T-helper 1 cell (primary cell): ENCODE data around the gene JUND.

ENCODE experiments used
- DNase-seq, 5 donors: peaks; one replicate each; pipeline ENCODE4 v3.0.0-alpha.2; 2012 to 2020

JUND gene

DNA sequence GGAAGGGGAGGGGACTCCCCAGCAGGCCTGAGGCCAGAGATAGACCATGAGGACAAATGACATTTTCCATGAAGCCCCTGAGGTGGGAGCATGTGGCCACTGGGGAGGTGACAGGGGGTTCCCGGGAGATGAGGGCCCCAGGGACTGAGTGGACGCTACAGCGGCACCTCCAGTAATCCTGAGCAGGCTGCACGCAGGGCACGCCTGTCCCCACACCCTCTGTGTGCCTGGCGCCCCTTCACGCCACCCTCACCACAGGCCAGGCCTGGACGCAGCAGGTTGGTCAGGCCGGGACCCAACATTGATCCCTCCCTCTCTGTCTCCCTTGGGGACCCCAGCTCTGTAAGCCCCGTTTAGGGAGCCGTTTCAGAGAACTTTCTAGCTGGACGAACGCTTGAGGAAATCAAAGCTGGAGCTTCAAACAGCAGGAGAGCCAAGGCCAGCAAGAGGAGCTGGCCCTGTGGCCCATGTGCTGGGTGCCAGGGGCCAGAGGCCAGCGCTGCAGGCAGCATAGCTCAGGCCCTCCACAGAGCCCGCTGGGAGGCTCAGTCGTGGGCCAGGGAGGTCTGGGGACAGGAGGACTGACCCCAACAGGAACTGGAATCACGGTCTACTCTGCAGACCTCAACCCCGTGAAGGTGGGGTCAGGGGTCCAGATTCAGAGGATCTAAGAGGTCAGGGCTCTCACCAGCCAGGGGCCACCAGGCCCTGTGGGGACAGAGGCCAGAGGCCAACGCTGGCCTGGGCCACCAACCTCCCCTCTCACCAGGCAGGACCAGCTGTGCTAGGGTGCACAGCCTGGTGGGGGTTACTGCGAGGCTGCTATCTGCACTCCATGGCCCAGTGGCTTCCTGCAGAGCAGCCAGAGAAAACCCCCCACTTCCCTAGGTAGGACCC, 26.9 kb upstream of the JUND start:
- no peak for DNase-seq

DNA sequence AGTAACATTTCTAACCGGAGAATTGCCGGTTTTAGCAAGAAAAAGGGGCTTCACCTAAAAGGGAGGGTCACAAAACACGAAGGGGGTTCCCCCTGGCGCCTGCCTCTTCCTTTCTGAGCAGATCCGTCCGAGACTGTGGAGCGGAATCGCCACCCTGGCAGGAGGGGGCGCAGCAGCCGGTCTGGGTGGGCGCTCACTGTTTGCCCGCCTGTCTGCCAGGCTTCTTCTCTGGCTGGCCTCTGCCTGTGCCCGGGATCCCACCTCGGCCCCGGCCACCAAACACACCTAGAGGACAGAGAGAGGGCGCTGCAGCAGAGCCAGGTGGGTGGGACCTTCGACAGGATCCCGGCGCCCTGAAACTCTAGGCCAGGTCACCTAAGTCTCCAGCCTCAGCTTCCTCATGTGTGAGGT, 25.9 kb upstream of the JUND start:
- DNase-seq, result no peak

DNA sequence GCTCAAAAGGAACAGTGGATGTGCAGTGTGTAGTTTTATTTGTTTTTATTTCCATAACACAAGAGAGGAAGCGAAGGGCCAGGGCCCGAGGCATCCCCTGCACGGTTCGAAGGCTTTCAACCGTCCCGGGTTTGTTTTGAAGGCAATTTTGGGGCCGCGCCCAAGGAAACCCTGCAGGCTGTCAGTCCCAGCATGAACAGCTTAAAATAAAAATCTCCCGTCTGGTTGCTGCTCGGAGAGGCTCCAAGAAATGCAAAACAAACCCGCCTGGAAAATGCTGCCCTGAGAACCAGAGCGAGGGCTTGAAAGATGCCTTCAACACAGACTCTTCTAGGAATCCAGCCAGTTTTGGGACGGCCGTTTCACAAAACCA, 25.5 kb upstream of the JUND start:
- peak in 1 of 5 donors; percentile 43 for DNase-seq

DNA sequence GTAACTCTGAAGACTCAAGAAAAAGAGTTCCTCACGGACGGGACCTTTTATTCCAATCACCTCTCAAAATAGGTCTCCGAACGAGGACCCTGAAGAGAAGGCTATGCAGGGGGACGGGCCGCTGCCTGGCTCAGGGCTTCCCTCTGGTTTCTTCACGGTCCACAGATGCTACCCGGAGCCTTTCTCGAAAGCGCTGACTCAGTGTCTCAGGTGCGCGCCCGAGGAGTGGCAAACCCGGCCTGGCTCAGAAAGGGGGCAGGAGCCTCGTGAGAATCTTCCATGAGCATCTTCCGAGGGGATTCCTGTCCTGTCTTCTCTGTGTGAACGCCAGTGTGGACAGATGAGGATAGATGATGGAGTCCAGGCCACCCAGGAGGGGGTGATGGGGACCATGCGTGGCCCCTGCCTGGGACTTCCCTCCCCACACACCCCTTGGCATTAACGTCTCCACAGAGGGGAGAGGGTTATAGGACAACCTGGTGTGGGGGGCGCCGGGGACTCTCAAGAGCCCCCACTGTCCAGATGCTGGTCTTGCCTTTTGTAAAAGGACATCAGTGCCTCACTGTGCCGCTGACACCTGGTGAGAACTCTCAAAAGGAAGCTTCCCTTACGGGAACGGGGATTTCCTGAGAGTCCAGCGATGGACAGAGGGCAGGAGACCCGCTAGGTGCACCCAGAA, 24.9 kb upstream of the JUND start:
- DNase-seq, result no peak

DNA sequence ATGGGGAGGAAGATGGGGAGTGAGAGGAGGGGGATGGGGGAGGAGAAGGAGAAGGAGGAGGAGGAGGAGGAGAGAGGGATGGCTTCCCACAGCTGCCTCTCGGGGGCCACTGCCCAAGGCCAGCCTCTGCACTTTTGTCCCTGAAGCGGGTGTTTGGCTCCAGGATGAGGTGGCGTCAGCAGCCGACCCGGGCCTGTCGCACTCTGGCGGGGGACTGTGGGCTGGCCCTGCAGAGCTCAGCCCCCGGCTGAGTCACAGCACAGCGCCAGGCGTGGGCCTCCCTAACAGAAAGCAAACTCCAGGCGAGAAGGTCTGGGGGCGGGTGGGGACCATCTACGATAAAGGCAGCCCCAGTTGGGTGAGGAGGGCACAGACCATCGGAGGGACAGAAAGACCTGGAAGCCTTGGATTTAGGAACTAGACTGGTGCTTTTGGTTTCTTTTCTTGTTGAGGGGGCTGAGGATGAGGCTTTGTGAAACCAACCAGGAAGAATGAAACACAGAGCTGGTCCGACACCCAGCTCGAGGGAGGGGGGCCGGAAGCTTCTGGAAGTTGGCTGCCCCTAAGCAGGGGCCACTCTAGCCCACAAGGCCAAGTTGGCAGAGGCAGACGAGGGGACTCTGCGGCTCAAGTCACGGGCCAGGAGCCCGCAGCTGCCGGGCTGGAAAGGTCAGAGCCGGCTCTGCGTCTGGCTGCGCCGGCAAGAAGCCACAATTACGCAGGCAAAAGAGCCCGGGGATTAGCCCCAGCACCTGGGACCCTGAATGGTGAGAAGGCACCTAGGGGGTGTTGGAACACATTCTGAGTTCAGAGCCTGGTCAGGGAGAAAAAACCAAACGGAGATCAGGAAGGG, 23.3 kb upstream of the JUND start:
- DNase-seq, result peak; percentile 59 to 82 (median 68)

DNA sequence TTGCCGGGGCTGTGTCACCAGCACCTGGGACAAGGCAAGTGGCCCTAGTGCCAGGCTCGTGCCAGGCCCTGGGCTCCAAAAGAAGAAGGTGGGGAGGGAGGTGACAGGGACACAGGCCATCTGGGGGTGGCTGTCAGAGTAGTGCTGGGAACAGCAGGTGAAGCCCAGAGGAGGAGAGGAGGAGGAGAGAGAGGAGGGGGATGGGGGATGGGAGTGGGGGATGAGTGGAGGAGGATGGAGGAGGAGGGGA, 22.7 kb upstream of the JUND start:
- no peak for DNase-seq

DNA sequence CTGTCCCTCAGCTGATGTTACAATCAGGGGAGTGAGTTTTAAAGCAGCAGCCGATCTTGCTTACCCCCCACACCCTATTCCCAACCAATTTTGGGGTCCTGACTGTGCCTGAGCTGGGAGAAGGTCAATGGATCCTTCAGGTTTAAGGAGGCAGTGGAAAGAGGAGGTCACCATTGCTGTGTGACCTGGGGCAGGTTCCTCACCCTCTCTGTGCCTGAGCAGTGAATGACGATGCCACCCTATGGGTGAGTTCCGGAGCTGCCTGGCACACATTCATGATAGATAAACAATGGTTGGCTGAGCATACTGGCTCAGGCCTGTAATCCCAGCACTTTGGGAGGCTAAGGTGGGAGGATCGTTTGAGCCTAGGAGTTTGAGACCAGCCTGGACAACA, 20.3 kb upstream of the JUND start:
- no peak for DNase-seq

DNA sequence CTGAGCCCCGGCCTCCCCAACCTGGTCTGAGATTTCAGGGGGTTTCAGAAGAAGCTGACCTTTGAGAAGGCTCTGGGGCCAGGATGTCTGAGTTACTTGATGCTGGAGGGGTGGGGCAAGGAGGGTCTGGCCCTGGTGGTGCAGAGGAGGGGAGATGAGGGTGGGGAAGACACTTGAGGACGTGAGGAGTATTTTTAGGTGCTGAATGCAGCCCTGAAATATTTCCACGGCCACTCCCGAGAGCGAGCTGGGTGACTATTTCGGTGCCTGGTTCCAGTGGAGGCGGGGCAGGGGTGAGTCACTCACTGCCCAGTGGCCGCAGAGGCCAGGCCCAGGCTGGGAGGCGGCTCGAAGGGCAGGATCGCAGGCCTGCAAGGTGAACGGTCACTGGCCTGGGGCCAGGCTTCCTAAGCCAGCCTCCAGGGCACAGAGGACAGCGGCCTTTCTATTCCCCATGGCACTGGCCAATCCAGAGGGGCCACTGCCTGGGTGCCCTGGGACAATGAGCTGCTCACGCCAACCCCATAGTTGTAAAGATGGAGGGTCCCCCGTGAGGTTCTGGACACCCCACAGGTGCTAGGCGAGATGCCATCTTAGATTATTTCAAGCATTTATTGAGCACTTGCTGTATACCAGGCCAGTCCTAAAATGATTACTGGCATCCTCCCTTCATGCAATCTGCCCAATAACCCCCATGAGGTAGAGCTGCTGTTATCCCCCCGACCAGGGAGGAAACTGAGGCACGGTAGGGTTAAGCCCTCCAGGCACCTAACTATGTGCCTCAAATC, 19.7 kb upstream of the JUND start:
- DNase-seq, result no peak

DNA sequence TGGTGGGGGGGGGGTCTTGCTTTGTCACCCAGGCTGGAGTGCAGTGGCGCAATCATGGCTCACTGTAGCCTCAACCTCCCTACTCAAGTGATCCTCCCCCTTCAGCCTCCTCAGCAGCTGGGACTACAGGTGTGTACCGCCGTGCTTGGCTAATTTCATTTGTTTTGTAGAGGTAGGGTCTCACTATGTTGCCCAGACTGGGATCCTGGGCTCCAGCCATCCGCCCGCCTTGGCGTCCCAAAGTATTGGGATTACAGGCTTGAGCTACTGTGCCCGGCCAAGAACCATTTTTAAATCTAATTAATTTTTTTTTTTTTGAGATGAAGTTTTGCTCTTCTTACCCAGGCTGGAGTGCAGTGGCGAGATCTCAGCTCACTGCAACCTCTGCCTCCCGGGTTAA, 18.2 kb upstream of the JUND start:
- DNase-seq, result no peak

DNA sequence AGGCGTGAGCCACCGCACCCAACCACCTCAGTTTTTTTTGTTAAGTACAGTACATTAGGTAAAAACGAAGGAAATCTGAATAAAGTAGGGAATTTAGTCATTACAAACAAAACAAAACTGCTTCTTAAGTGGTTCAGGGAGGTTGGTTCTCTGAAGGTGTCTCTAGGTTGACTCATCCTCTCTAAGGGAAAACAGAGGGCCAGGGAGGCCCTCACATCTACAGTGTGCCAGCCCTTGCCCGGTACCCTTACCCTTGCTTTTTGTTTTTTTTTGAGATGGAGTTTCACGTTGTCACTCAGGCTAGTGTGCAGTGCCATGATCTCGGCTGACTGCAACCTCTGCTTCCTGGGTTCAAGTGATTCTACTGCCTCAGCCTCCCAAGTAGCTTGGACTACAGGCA, 17.2 kb upstream of the JUND start:
- DNase-seq, result peak in 1 of 5 donors; percentile 34

DNA sequence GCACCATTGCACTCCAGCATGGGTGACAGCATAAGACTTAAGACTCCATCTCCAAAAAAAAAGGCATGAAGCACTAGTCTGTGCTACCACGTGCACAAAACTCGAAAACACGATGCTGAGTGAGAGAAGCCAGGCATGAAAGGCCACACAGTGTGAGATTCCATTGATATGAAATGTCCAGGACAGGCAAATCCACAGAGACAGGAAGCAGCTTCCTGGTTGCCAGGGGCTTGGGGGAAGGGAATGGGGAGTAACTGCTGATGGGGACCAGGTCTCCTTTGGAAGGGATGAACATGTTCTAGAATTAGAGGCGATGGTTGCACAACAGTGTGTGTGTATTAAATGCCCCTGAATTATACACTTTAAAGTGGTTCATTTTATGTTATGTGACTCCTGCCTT, 15.9 kb upstream of the JUND start:
- no peak for DNase-seq

DNA sequence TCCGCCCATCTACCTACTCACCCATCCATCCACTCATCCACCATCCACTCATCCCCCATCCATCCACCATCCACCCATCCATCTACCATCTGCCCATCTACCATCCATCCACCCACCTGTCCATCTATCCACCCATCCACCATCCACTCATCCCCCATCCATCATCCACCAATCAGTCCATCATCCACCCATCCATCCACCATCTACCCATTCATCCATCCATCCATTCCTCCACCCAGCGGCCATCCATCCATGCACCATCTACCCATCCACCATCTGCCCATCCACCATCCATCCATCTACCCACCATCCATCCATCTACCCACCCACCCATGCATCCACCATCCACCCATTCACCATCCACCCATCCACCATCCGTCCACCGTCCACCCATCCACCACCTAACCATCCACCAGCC, 13.6 kb upstream of the JUND start:
- DNase-seq, result no peak

DNA sequence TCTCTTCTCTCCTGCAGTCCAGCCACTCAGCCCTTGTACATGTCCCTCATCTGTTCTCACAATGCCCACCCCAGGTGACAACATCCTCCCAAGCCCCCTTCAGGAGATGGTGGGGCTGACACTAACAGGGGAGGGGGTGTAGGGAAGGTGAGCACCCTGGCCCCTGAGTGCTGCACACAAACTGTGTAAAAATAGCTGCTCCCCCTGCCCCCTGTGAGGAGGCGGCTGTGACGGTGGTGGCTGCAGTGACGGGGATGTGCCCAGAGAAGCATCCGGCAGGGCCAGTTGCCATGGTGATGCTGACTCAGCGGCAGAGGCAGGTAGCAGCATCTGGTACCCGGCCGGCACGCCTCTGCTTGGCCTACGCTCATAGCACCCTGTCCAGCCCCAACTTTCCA, 13.0 kb upstream of the JUND start:
- peak; percentile 80 to 90 (median 89) for DNase-seq

DNA sequence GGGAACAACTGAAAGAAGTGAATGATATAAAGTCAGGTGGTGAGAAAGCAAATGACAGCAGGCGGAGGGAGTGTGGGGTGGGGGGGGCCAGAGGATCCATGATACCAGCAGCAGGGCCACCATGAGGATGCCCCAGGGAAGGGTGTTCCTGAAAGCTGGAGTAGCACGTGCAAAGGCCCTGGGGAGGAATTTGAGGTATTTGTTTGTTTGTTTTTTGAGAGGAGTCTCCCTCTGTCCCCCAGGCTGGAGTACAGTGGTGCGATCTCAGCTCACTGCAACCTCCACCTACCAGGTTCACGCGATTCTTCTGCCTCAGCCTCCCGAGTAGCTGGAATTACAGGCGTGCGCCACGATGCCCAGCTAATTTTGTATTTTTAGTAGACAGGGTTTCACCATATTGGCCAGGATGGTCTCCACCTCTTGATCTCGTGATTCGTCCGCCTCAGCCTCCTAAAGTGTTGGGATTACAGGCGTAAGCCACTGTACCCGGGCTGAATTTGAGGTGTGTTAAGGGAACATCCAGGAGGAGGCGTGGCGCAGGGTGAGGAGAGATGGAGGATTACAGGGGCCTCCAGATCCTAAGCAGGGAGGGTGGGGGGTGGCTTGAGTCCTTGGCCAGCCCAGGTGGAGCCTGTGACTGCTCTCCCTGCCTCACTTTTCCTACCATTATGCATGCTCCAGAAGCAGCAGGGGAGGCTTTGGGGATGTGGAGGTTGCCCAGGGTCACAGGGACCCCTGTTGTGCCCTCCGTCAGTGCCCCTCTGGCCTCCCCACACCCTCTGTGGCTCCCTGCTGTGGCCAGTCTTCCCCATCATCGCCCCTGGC, 12.4 kb upstream of the JUND start:
- DNase-seq, result no peak

DNA sequence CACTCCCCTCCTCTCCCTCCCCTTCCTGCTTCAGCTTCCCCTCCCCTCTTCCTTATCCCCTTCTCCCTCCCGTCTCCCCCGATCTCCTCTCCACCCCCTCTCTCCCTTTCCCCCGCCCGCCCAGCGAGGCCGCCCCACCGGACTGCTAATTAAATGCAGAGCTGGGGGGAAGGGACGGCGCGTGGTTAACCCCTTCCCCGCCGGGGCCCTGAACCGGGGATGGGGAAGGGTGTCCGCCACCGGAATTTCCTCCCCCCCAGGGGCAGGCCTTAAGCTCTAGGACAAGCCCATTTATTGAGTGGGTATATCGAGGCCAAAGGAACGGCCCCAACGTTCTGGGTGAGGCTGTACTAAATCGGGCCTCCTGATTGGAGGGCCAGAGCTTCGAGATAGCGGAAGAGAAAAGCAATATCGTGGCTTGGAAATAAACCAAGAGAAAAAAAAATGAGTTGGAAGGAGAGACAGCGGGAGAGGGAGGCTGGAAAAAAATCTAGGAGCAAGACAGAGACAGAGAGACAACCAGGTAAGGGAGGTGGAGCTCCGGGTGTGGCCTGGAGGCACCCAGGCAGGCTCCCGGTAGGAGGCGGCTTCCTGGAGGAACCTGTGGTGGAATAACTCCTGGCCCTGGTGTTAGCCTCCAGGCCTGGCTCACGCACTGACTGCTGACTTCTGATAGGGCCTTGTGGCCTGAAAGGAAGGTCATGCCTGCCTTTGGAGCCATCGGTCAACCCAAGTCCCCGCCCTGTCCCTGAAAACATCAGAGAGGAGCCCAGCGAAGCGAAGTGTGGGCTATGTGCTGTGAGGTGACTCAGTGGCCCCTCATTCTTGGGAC, 11.6 kb upstream of the JUND start:
- peak in 1 of 5 donors; percentile 69 for DNase-seq

DNA sequence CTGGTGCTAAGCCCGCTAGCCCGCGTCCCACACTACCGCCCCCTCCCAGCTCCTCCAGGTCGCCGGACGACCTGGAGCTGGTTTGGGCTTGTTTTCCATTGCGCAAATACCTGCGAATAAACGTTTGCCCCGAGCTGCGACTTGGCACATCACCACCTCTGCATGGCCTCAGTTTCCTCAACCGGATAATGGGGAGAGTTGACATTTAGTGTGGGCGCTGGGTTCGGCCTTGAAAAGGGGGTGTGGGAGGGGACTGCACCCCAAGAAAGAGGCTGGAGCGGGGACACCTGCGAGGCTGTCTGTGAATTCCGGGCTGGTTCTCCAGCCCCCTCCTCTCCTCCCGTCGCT, 11.0 kb upstream of the JUND start:
- DNase-seq, result peak in 1 of 5 donors; percentile 50

DNA sequence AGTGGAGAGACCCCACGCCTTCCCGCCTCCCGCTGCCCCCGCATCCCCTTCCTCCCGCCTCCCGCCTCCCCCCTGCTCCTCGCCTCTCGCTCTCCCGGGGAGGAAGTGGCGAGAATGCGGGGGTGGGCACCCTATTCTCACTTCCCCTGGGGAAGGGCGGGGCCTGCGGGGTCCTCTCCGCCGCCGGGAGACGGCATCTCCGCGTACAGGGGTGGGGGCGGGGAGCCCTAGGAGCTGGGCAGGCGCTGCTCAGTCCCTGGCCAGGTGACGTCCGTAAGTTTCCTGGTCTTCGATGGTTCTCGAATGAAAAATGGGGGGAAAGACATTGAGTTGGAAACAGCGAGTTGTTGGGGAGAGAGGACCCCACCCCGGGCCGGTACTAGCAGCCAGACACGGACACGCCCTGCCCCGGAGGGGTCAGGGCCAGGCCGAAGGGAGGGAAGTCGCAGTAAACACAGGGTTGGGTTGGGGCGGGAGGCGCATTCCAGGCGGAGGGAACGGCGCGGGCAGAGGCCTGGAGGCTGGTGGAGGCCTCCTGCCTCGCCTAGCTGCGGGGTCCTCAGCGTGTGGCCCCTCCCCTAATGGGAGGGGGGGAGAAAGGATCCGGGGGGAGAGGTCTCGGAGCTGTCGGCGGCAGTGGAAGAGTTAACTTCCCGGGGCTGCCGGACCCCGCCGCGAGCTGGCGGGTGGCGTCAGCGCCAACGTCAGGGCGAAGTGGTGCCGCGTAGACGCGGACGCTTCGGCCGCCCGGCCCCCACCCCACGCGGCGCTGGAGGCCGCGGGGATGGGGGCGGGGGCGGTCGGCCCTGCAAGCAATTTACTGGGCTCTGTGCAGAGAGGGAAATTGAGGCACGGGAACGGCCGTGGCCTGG, 10.4 kb upstream of the JUND start:
- peak; percentile 64 to 87 (median 73) for DNase-seq

DNA sequence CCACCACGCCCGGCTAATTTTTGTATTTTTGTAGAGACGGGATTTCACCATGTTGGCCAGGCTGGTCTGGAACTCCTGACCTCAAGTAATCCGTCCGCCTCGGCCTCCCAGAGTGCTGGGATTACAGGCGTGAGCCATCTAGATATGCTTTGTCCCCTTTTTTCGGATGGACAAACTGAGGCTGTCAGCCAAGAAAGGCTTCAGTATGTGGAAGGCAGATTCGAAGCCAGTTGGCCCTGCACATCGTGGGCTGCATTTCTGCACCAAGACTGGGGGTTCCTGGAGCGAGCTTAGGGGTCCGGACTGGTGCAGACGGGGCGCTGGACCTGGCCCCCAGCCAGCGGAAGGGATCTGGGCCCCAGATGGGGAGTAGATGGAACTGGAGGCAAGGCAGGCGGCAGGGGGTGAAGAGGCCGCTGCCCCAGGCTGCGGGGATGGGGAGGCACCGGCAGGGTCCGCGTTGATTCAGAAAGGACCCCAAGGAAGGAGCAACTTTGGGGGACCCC, 9.7 kb upstream of the JUND start:
- no peak for DNase-seq

DNA sequence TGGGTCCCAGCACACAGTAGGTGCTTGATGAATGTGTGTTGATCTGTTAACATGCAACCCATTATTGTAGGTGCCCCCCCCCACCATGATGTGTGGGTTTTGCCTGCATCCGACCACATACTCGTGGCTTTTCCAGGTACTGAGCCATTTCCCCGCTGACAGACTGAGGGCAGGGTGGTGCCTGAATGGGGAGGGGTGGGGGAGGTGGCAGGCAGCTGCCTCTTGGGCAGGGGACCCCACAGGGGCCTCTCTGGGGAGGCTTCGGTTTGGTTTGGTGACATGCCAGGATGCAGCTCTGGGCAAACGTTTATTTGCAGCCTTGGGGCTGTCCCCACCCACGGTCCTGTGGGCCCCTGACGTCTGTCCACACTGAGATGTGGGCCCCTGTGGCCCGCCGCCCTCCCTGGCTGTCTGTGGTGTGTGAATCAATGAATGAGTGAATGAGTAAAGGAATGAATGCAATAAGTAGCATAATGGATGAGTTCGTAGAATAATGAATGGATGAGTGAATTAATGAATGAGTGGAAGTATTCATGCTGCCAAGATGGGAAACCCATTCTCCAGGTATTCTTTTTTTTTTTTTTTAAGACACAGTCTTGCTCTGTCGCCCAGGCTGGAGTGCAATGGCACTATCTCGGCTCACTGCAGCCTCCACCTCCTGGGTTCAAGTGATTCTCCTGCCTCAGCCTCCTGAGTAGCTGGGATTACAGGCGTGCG, 9.0 kb upstream of the JUND start:
- DNase-seq, result peak; percentile 69 to 98 (median 75)
